ENCODE measurements around the gene TKTL1. TPM values are rescaled to one million over a fixed set of nuclear protein-coding genes. Genes with fewer than 3 reads are reported as not detected.
A peak's percentile ranks its signal among the peaks of the same experiment; 100 is the strongest.

The TKTL1 gene
- polyA plus RNA-seq, 1 donor (not counting 4 experiments of a cell fraction or from before 2014, with no cell fraction given), result not detected

GRCh38 chrX:154308108-154308946 lies 12.7 kb downstream of the TKTL1 start:
- FAIRE-seq, result no peak
- no peak overlapping the region for H3K27ac ChIP-seq (ENCODE audit: control insufficient read depth, insufficient read depth, low read length)

DNA sequence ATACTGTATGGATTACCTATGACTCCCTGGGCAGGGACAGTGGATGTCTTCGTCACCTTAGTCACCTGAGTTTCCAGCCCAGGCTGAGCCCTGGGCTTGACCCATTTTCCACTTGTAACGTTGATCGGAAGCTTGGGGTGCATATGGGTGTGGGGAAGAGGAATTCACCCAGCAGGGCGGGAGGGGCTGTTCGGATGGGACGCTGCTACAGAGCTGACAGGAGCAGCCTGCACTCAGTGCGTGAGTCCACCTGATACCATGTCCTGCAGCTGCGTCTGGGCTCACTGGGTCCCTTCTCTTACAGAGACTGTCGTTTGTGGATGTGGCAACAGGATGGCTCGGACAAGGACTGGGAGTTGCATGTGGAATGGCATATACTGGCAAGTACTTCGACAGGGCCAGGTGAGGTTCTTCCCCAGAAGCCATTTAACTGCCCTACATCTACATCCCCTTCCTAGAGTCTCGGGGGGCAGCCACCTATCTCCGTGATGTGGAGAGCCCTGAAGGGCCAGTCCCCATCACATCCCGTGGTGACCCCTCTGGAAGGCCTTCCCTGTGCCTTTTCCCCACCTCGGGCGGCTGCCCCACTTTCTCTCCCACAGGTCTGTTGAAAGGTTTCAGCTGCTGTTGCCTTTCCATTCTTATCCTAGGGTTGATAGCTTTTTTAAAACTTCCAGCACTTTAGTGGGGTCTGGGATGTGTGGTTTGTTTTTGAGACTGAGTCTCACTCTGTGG lies 13.6 kb downstream of the TKTL1 start:
- Histone ChIP-seq H4K20me1 (ENCODE audit: control insufficient read depth, extremely low read depth, insufficient read depth, low read length) (no peaks in the 10 kb centered on the region), H3K9me1 (ENCODE audit: control insufficient read depth, extremely low read depth, insufficient read depth, low read length) (no peaks in the 10 kb centered on the region), H2AFZ (ENCODE audit: control insufficient read depth, low read length) (no peak overlapping the region), H3K9me3 (ENCODE audit: control insufficient read depth, low read depth, low read length) (peaks cover 1% of the 10 kb centered on the region), H3K9ac (ENCODE audit: control insufficient read depth, extremely low read depth, insufficient read depth, low read length) (no peak overlapping the region), H3K4me1 (ENCODE audit: control insufficient read depth, extremely low read depth, insufficient read depth, low read length) (no peaks in the 10 kb centered on the region), H3K79me2 (ENCODE audit: control insufficient read depth, insufficient read depth, low read length) (no peaks in the 10 kb centered on the region), H3K27ac (ENCODE audit: control insufficient read depth, insufficient read depth, low read length) (no peak overlapping the region), H3K36me3 (ENCODE audit: control insufficient read depth in 2 of 2, extremely low read depth in 1 of 2, insufficient read depth in 2 of 2, low read length in 2 of 2) (no peaks in the 10 kb centered on the region), H3K4me2 (ENCODE audit: control insufficient read depth, extremely low read depth, insufficient read depth, low read depth, low read length) (no peak overlapping the region), H3K27me3 (ENCODE audit: control insufficient read depth, extremely low read depth, insufficient read depth, low read length) (no peaks in the 10 kb centered on the region), H3K4me3 (ENCODE audit: control insufficient read depth in 2 of 3, extremely low read depth in 1 of 3, insufficient read depth in 2 of 3, low read depth in 1 of 3, low read length in 3 of 3) (no peak overlapping the region)
- no peak for DNase-seq (ENCODE audit: low read depth, low spot score)
- no peak for FAIRE-seq
- dilution Hi-C loops (cut with MboI; ENCODE audit: extremely low pct_ligation_motif_present, low sequenced_read_pairs), result no loop called here
- TF ChIP-seq EZH2 (IDR thresholded peaks at IDR 0.05; ENCODE audit: low read length) (no peak), CTCF (optimal IDR thresholded peaks at IDR 0.05 in 1 of 3, IDR thresholded peaks at IDR 0.05 in 1 of 3, conservative IDR thresholded peaks at IDR 0.05 in 1 of 3; ENCODE audit: extremely low read depth in 1 of 3, insufficient read depth in 2 of 3, low read length in 3 of 3) (no peak)

More at GRCh38 chrX:154308108-154308946, 12.7 kb downstream of the TKTL1 start:
- H3K9ac ChIP-seq (ENCODE audit: control insufficient read depth, extremely low read depth, insufficient read depth, low read length), result no peak overlapping the region
- no peak for DNase-seq (ENCODE audit: low read depth, low spot score)
- TF ChIP-seq CTCF (optimal IDR thresholded peaks at IDR 0.05 in 1 of 3, IDR thresholded peaks at IDR 0.05 in 1 of 3, conservative IDR thresholded peaks at IDR 0.05 in 1 of 3; ENCODE audit: extremely low read depth in 1 of 3, insufficient read depth in 2 of 3, low read length in 3 of 3) (peak; percentile 68 to 80 (median 73)), EZH2 (IDR thresholded peaks at IDR 0.05; ENCODE audit: low read length) (no peak)
- peaks cover 1% of the 10 kb centered on the region for H3K9me3 ChIP-seq (ENCODE audit: control insufficient read depth, low read depth, low read length)
- H3K36me3 ChIP-seq (ENCODE audit: control insufficient read depth in 2 of 2, extremely low read depth in 1 of 2, insufficient read depth in 2 of 2, low read length in 2 of 2), result no peaks in the 10 kb centered on the region
- H3K9me1 ChIP-seq (ENCODE audit: control insufficient read depth, extremely low read depth, insufficient read depth, low read length), result no peaks in the 10 kb centered on the region
- H3K4me2 ChIP-seq (ENCODE audit: control insufficient read depth, extremely low read depth, insufficient read depth, low read depth, low read length), result no peak overlapping the region
- no peaks in the 10 kb centered on the region for H4K20me1 ChIP-seq (ENCODE audit: control insufficient read depth, extremely low read depth, insufficient read depth, low read length)
- H3K4me1 ChIP-seq (ENCODE audit: control insufficient read depth, extremely low read depth, insufficient read depth, low read length), result no peaks in the 10 kb centered on the region
- no peaks in the 10 kb centered on the region for H3K27me3 ChIP-seq (ENCODE audit: control insufficient read depth, extremely low read depth, insufficient read depth, low read length)
- no peak overlapping the region for H3K4me3 ChIP-seq (ENCODE audit: control insufficient read depth in 2 of 3, extremely low read depth in 1 of 3, insufficient read depth in 2 of 3, low read depth in 1 of 3, low read length in 3 of 3)
- no peak overlapping the region for H2AFZ ChIP-seq (ENCODE audit: control insufficient read depth, low read length)
- H3K79me2 ChIP-seq (ENCODE audit: control insufficient read depth, insufficient read depth, low read length), result no peaks in the 10 kb centered on the region
- dilution Hi-C loops (cut with MboI; ENCODE audit: extremely low pct_ligation_motif_present, low sequenced_read_pairs), result no loop called here
